SK-N-SH treated with all-trans-retinoic acid at 6 μM for 48 hours (cell line): Measurements from ENCODE around the gene POM121C.
"Not testable (repeated sequence)": the region's sequence is repeated elsewhere in the genome, so short reads cannot be mapped to it uniquely, and the experiment has no call there.

ENCODE experiments used
- BACH2 ChIP-seq: fragments of 250-450 bp; sonication (Bioruptor Pico); IDR thresholded peaks from 2 replicates; pipeline ENCODE4 v1.9.0; 2021; ENCODE audit warnings: mild to moderate bottlenecking, borderline replicate concordance
- ESRRG ChIP-seq: fragments of 250-450 bp; sonication (Bioruptor Pico); IDR thresholded peaks from 2 replicates; pipeline ENCODE4 v1.6.1; 2021; ENCODE audit warnings: mild to moderate bottlenecking
- GLIS3 ChIP-seq: fragments of 250-450 bp; sonication (Bioruptor Pico); IDR thresholded peaks from 2 replicates; pipeline ENCODE4 v1.5.0; 2020; ENCODE audit warnings: mild to moderate bottlenecking, moderate library complexity
- POU6F1 ChIP-seq: fragments of 250-450 bp; sonication (Bioruptor Pico); IDR thresholded peaks from 2 replicates; pipeline ENCODE4 v1.8.0; 2021; ENCODE audit warnings: low read depth, mild to moderate bottlenecking, moderate library complexity, borderline replicate concordance
- PPARA ChIP-seq: fragments of 250-450 bp; sonication (Bioruptor Pico); IDR thresholded peaks from 2 replicates; pipeline ENCODE4 v1.5.0; 2020; ENCODE audit warnings: mild to moderate bottlenecking, borderline replicate concordance
- SNAI2 ChIP-seq: fragments of 250-450 bp; sonication (Bioruptor Pico); IDR thresholded peaks from 2 replicates; pipeline ENCODE4 v1.5.0; 2020; ENCODE audit warnings: mild to moderate bottlenecking, moderate library complexity
- TOX ChIP-seq: fragments of 250-450 bp; sonication (Bioruptor Pico); IDR thresholded peaks from 2 replicates; pipeline ENCODE4 v1.8.0; 2021; ENCODE audit warnings: mild to moderate bottlenecking, moderate library complexity, borderline replicate concordance
- TSHZ2 ChIP-seq: fragments of 250-450 bp; sonication (Bioruptor Pico); IDR thresholded peaks from 2 replicates; pipeline ENCODE4 v1.5.0; 2020; ENCODE audit warnings: mild to moderate bottlenecking, moderate library complexity
- ZFP3 ChIP-seq: fragments of 250-450 bp; sonication (Bioruptor Pico); IDR thresholded peaks from 2 replicates; pipeline ENCODE4 v1.5.0; 2020; ENCODE audit warnings: mild to moderate bottlenecking, moderate library complexity
- ZFP30 ChIP-seq: fragments of 450-650 bp; formaldehyde crosslinking; IDR thresholded peaks from 2 replicates; pipeline ENCODE4 v1.5.0; 2022; ENCODE audit warnings: mild to moderate bottlenecking, moderate library complexity
- ZNF565 ChIP-seq: fragments of 450-650 bp; formaldehyde crosslinking; conservative IDR thresholded peaks from 2 replicates; pipeline ENCODE4 v1.5.0; 2020; ENCODE audit warnings: low read depth, mild to moderate bottlenecking, moderate library complexity
- ZNF8 ChIP-seq: fragments of 450-650 bp; formaldehyde crosslinking; IDR thresholded peaks from 2 replicates; pipeline ENCODE4 v1.5.0; 2020; ENCODE audit warnings: mild to moderate bottlenecking, moderate library complexity
- TF ChIP-seq, protein P1 (sequence below): fragments of 250-450 bp; sonication (Bioruptor Pico); IDR thresholded peaks from 2 replicates; pipeline ENCODE4 v1.5.1; 2020; ENCODE audit warnings: low read depth, mild to moderate bottlenecking, moderate library complexity
- TF ChIP-seq, protein P2 (sequence below): fragments of 250-450 bp; sonication (Bioruptor Pico); IDR thresholded peaks from 2 replicates; pipeline ENCODE4 v1.8.0; 2020; ENCODE audit warnings: mild to moderate bottlenecking, moderate library complexity, borderline replicate concordance

DNA sequence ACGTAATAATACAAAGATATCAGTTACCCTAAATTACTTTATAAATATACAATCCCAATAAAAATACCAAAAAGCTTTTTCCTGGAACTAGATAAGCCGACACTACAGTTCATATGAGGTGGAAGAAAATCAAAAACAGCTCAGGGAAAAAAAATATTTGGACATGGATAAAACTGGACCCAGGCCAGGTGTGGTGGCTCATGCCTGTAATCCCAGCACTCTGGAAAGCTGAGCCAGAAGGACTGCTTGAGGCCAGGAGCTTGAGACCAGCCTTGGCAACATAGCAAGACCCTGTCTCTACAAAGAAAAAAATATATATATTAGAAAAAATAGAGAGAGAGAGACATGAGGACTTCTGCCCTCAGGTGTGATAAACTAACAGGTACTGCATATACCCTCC, 32.7 kb upstream of the POM121C start:
- not testable (repeated sequence) for TF ChIP-seq BACH2 (CRISPR knock-in tag); ZFP3 (CRISPR knock-in tag); TSHZ2 (CRISPR knock-in tag); ZFP30; ESRRG; TOX (CRISPR knock-in tag); ZNF8; GLIS3 (CRISPR knock-in tag); SNAI2 (CRISPR knock-in tag); PPARA (CRISPR knock-in tag); POU6F1 (CRISPR knock-in tag); ZNF565 (CRISPR knock-in tag)
- TF ChIP-seq, protein P1, sequence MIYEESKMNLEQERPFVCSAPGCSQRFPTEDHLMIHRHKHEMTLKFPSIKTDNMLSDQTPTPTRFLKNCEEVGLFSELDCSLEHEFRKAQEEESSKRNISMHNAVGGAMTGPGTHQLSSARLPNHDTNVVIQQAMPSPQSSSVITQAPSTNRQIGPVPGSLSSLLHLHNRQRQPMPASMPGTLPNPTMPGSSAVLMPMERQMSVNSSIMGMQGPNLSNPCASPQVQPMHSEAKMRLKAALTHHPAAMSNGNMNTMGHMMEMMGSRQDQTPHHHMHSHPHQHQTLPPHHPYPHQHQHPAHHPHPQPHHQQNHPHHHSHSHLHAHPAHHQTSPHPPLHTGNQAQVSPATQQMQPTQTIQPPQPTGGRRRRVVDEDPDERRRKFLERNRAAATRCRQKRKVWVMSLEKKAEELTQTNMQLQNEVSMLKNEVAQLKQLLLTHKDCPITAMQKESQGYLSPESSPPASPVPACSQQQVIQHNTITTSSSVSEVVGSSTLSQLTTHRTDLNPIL (CRISPR knock-in tag) = not testable (repeated sequence)
- TF ChIP-seq, protein P2, sequence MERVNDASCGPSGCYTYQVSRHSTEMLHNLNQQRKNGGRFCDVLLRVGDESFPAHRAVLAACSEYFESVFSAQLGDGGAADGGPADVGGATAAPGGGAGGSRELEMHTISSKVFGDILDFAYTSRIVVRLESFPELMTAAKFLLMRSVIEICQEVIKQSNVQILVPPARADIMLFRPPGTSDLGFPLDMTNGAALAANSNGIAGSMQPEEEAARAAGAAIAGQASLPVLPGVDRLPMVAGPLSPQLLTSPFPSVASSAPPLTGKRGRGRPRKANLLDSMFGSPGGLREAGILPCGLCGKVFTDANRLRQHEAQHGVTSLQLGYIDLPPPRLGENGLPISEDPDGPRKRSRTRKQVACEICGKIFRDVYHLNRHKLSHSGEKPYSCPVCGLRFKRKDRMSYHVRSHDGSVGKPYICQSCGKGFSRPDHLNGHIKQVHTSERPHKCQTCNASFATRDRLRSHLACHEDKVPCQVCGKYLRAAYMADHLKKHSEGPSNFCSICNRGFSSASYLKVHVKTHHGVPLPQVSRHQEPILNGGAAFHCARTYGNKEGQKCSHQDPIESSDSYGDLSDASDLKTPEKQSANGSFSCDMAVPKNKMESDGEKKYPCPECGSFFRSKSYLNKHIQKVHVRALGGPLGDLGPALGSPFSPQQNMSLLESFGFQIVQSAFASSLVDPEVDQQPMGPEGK = not testable (repeated sequence)
